Peyer's patch (tissue), 4 donors: ENCODE results near the gene TBCD.

Source experiments
- POLR2A ChIP-seq, 2 donors: fragments of 450-650 bp; IDR thresholded peaks; one replicate each; pipeline ENCODE4 v1.5.1; 2017; ENCODE audit warnings: antibody characterized with exemption in 2 of 2, mild to moderate bottlenecking in 2 of 2, moderate library complexity in 2 of 2
- TF ChIP-seq, protein P1 (sequence below), 6 experiments: fragments of 450-650 bp in 4 of 6; fragments of 200-600 bp in 2 of 6; sonication (generic) in 1 of 6; IDR thresholded peaks; one replicate each; pipeline ENCODE4 v1.5.1; 2017 to 2019; ENCODE audit warnings: antibody characterized with exemption in 6 of 6, mild to moderate bottlenecking in 3 of 6, moderate library complexity in 1 of 6

GRCh38 chr17:82967268-82968032, 215.6 kb downstream of the TBCD start:
- no peak for TF ChIP-seq POLR2A (IDR thresholded peaks at IDR 0.05)
- TF ChIP-seq, protein P1, sequence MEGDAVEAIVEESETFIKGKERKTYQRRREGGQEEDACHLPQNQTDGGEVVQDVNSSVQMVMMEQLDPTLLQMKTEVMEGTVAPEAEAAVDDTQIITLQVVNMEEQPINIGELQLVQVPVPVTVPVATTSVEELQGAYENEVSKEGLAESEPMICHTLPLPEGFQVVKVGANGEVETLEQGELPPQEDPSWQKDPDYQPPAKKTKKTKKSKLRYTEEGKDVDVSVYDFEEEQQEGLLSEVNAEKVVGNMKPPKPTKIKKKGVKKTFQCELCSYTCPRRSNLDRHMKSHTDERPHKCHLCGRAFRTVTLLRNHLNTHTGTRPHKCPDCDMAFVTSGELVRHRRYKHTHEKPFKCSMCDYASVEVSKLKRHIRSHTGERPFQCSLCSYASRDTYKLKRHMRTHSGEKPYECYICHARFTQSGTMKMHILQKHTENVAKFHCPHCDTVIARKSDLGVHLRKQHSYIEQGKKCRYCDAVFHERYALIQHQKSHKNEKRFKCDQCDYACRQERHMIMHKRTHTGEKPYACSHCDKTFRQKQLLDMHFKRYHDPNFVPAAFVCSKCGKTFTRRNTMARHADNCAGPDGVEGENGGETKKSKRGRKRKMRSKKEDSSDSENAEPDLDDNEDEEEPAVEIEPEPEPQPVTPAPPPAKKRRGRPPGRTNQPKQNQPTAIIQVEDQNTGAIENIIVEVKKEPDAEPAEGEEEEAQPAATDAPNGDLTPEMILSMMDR (IDR thresholded peaks at IDR 0.05) = no peak
